ENCODE data around the gene CREG2. TPM values are rescaled to one million over a fixed set of nuclear protein-coding genes. Genes with fewer than 3 reads are reported as not detected.
A peak's percentile ranks its signal among the peaks of the same experiment; 100 is the strongest.

CREG2 gene
- not detected for total RNA-seq

GRCh38 chr2:101387151-101387834 lies at the start of gene CREG2:
CREG2 (minus strand) TSS chr2:101387503; CDS start chr2:101387457, 46 bp downstream.
- ChIA-PET CTCF (interaction anchor here (0.6 to 5.1 kb wide), 13 partner anchors 11 to 475 kb away, joined by 3 to 23 read pairs (median 3); no protein-coding TSS in a partner anchor), POLR2A (interaction anchor here (0.5 kb wide), 1 partner anchor 16 kb away, joined by 4 read pairs; no protein-coding TSS in a partner anchor)
- intact Hi-C loops (cut with DNase I, micrococcal nuclease), result loop anchor here (1.0 to 10.0 kb wide), 5 partner anchors 45 to 374 kb away; partner anchors contain the start of gene CNOT11 (in 1 of the 2)
- Mint-ChIP-seq H3K36me3 (ENCODE audit: low read depth) (no peaks in the 10 kb centered on the region), H3K27ac (no peak within 1 kb of the TSS), H3K4me1 (peaks cover 6% of the 10 kb centered on the region), H3K27me3 (peaks cover 34% of the 10 kb centered on the region), H3K9me3 (ENCODE audit: low read depth) (no peaks in the 10 kb centered on the region), H3K4me3 (peak within 1 kb of the TSS; percentile 55)
- DNase-seq, result peak; percentile 81
- peak; percentile 93 for ATAC-seq

- DNase-seq (no peak), ATAC-seq (no peak)
- H3K27me3 Mint-ChIP-seq, result no peaks in the 10 kb centered on the region
- POLR2A ChIA-PET, result no interaction called here
- CTCF ChIA-PET, result interaction anchor here (0.8 to 1.8 kb wide), 2 partner anchors 17 to 77 kb away, joined by 3 to 4 read pairs; no protein-coding TSS in a partner anchor
- H3K36me3 Mint-ChIP-seq (ENCODE audit: low read depth), result no peaks in the 10 kb centered on the region
- intact Hi-C loops (cut with DNase I, micrococcal nuclease), result no loop called here
- H3K4me1 Mint-ChIP-seq, result peaks cover under 1% of the 10 kb centered on the region
- H3K4me3 Mint-ChIP-seq, result no peak overlapping the region
- no peaks in the 10 kb centered on the region for H3K9me3 Mint-ChIP-seq (ENCODE audit: low read depth)
- no peak overlapping the region for H3K27ac Mint-ChIP-seq
Measured at GRCh38 chr2:101435001-101435862, 47.9 kb upstream of the CREG2 start.

GRCh38 chr2:101433465-101433864 lies 46.2 kb upstream of the CREG2 start:
- POLR2A ChIA-PET, result no interaction called here
- H3K4me1 Mint-ChIP-seq, result no peaks in the 10 kb centered on the region
- intact Hi-C loops (cut with DNase I, micrococcal nuclease), result no loop called here
- CTCF ChIA-PET, result interaction anchor here (1.3 kb wide), 1 partner anchor 17 kb away, joined by 3 read pairs; no protein-coding TSS in a partner anchor
- H3K4me3 Mint-ChIP-seq, result no peak overlapping the region
- ATAC-seq (no peak), DNase-seq (no peak)
- no peaks in the 10 kb centered on the region for H3K9me3 Mint-ChIP-seq (ENCODE audit: low read depth)
- H3K27me3 Mint-ChIP-seq, result no peaks in the 10 kb centered on the region
- no peak overlapping the region for H3K27ac Mint-ChIP-seq
- no peaks in the 10 kb centered on the region for H3K36me3 Mint-ChIP-seq (ENCODE audit: low read depth)

GRCh38 chr2:101432411-101433181 lies 45.3 kb upstream of the CREG2 start:
- no peaks in the 10 kb centered on the region for H3K4me1 Mint-ChIP-seq
- DNase-seq (no peak), ATAC-seq (no peak)
- no peak overlapping the region for H3K27ac Mint-ChIP-seq
- intact Hi-C loops (cut with DNase I, micrococcal nuclease), result no loop called here
- H3K9me3 Mint-ChIP-seq (ENCODE audit: low read depth), result no peaks in the 10 kb centered on the region
- no peaks in the 10 kb centered on the region for H3K36me3 Mint-ChIP-seq (ENCODE audit: low read depth)
- no peaks in the 10 kb centered on the region for H3K27me3 Mint-ChIP-seq
- no peak overlapping the region for H3K4me3 Mint-ChIP-seq
- CTCF ChIA-PET, result interaction anchor here (0.7 kb wide), 1 partner anchor 68 kb away, joined by 3 read pairs; no protein-coding TSS in a partner anchor
- POLR2A ChIA-PET, result no interaction called here

GRCh38 chr2:101431486-101431885 lies 44.2 kb upstream of the CREG2 start:
- ATAC-seq (no peak), DNase-seq (no peak)
- H3K4me1 Mint-ChIP-seq, result no peaks in the 10 kb centered on the region
- H3K9me3 Mint-ChIP-seq (ENCODE audit: low read depth), result no peaks in the 10 kb centered on the region
- no peaks in the 10 kb centered on the region for H3K36me3 Mint-ChIP-seq (ENCODE audit: low read depth)
- intact Hi-C loops (cut with DNase I, micrococcal nuclease), result no loop called here
- H3K27ac Mint-ChIP-seq, result no peak overlapping the region
- ChIA-PET CTCF (interaction anchor here (0.6 kb wide), 1 partner anchor 322 kb away, joined by 3 read pairs; no protein-coding TSS in a partner anchor), POLR2A (no interaction called here)
- H3K4me3 Mint-ChIP-seq, result no peak overlapping the region
- no peaks in the 10 kb centered on the region for H3K27me3 Mint-ChIP-seq

- intact Hi-C loops (cut with DNase I, micrococcal nuclease), result no loop called here
- H3K4me1 Mint-ChIP-seq, result no peaks in the 10 kb centered on the region
- no peaks in the 10 kb centered on the region for H3K9me3 Mint-ChIP-seq (ENCODE audit: low read depth)
- ATAC-seq (no peak), DNase-seq (no peak)
- no peaks in the 10 kb centered on the region for H3K36me3 Mint-ChIP-seq (ENCODE audit: low read depth)
- POLR2A ChIA-PET, result no interaction called here
- no peak overlapping the region for H3K27ac Mint-ChIP-seq
- no peak overlapping the region for H3K4me3 Mint-ChIP-seq
- CTCF ChIA-PET, result interaction anchor here (1.0 kb wide), 1 partner anchor 401 kb away, joined by 3 read pairs; no protein-coding TSS in a partner anchor
- H3K27me3 Mint-ChIP-seq, result no peaks in the 10 kb centered on the region
Measured at GRCh38 chr2:101430156-101430555, 42.9 kb upstream of the CREG2 start.

- CTCF ChIA-PET, result interaction anchor here (1.0 kb wide), 1 partner anchor 402 kb away, joined by 3 read pairs; no protein-coding TSS in a partner anchor
- H3K4me1 Mint-ChIP-seq, result no peaks in the 10 kb centered on the region
Measured at GRCh38 chr2:101429453-101429852, 42.1 kb upstream of the CREG2 start.

GRCh38 chr2:101428422-101429176 lies 41.3 kb upstream of the CREG2 start:
- no peak overlapping the region for H3K27ac Mint-ChIP-seq
- H3K36me3 Mint-ChIP-seq (ENCODE audit: low read depth), result no peaks in the 10 kb centered on the region
- no peaks in the 10 kb centered on the region for H3K27me3 Mint-ChIP-seq
- no peaks in the 10 kb centered on the region for H3K9me3 Mint-ChIP-seq (ENCODE audit: low read depth)
- DNase-seq, result no peak
- no peak overlapping the region for H3K4me3 Mint-ChIP-seq
- CTCF ChIA-PET, result interaction anchor here (0.5 to 1.0 kb wide), 2 partner anchors 403 to 835 kb away, joined by 3 read pairs; no protein-coding TSS in a partner anchor
- no peaks in the 10 kb centered on the region for H3K4me1 Mint-ChIP-seq
- intact Hi-C loops (cut with DNase I, micrococcal nuclease), result no loop called here
- no peak for ATAC-seq
- POLR2A ChIA-PET, result no interaction called here

More at GRCh38 chr2:101429453-101429852, 42.1 kb upstream of the CREG2 start:
- H3K27ac Mint-ChIP-seq, result no peak overlapping the region
- no peaks in the 10 kb centered on the region for H3K9me3 Mint-ChIP-seq (ENCODE audit: low read depth)
- H3K36me3 Mint-ChIP-seq (ENCODE audit: low read depth), result no peaks in the 10 kb centered on the region
- ATAC-seq (no peak), DNase-seq (no peak)
- intact Hi-C loops (cut with DNase I, micrococcal nuclease), result no loop called here
- no peaks in the 10 kb centered on the region for H3K27me3 Mint-ChIP-seq
- POLR2A ChIA-PET, result no interaction called here
- no peak overlapping the region for H3K4me3 Mint-ChIP-seq

- CTCF ChIA-PET, result no interaction called here
- DNase-seq, result no peak
- no peaks in the 10 kb centered on the region for H3K36me3 Mint-ChIP-seq (ENCODE audit: low read depth)
- no peak overlapping the region for H3K27ac Mint-ChIP-seq
- ATAC-seq, result no peak
- intact Hi-C loops (cut with DNase I, micrococcal nuclease), result no loop called here
- no peaks in the 10 kb centered on the region for H3K27me3 Mint-ChIP-seq
- H3K9me3 Mint-ChIP-seq (ENCODE audit: low read depth), result no peaks in the 10 kb centered on the region
- H3K4me1 Mint-ChIP-seq, result no peaks in the 10 kb centered on the region
- POLR2A ChIA-PET, result no interaction called here
- no peak overlapping the region for H3K4me3 Mint-ChIP-seq
Measured at GRCh38 chr2:101427743-101428142, 40.4 kb upstream of the CREG2 start.

- no peaks in the 10 kb centered on the region for H3K9me3 Mint-ChIP-seq (ENCODE audit: low read depth)
- no peaks in the 10 kb centered on the region for H3K27me3 Mint-ChIP-seq
- intact Hi-C loops (cut with DNase I, micrococcal nuclease), result no loop called here
- CTCF ChIA-PET, result interaction anchor here (1.5 kb wide), 1 partner anchor 10 kb away, joined by 3 read pairs; no protein-coding TSS in a partner anchor
- no peak for ATAC-seq
- H3K36me3 Mint-ChIP-seq (ENCODE audit: low read depth), result no peaks in the 10 kb centered on the region
- no peaks in the 10 kb centered on the region for H3K4me1 Mint-ChIP-seq
- no peak overlapping the region for H3K4me3 Mint-ChIP-seq
- DNase-seq, result no peak
- POLR2A ChIA-PET, result no interaction called here
- H3K27ac Mint-ChIP-seq, result no peak overlapping the region
Measured at GRCh38 chr2:101427240-101427639, 39.9 kb upstream of the CREG2 start.

Data from activated CD4-positive, alpha-beta T cell treated with anti-CD3 and anti-CD28 coated beads for 36 hours (primary cell).